ENCODE measurements around the gene CLEC16A. TPM values are rescaled to one million over a fixed set of nuclear protein-coding genes. Genes with fewer than 3 reads are reported as not detected.

Gene CLEC16A
- total and polyA plus RNA-seq, 8 donors, result 8.1 to 17.2 (median 10.7) TPM

GRCh38 chr16:11161439-11161838 is 217.1 kb downstream of the CLEC16A start:
- H3K36me3 ChIP-seq, result peaks cover 0 to 3% (median 0%) of the 10 kb centered on the region in 3 donors
- 85 to 91% methylated on average over 6 of the region's 6 CpGs for WGBS, 2 donors
- FAIRE-seq (no peak), DNase-seq (no peak), ATAC-seq (no peak)
- no peak for TF ChIP-seq CTCF (IDR thresholded peaks at IDR 0.05)
- H3K27me3 ChIP-seq, result no peaks in the 10 kb centered on the region
- H3K4me1 ChIP-seq, result no peaks in the 10 kb centered on the region
- H3K27ac ChIP-seq, result no peak overlapping the region
- intact Hi-C loops (cut with DNase I), result no loop called here
- H3K4me3 ChIP-seq, result no peak overlapping the region
- no peaks in the 10 kb centered on the region for H3K9me3 ChIP-seq

GRCh38 chr16:11161974-11162373 is 217.6 kb downstream of the CLEC16A start:
- Histone ChIP-seq H3K4me1 (no peaks in the 10 kb centered on the region), H3K36me3 (peaks cover 0 to 6% (median 0%) of the 10 kb centered on the region in 3 donors), H3K9me3 (no peaks in the 10 kb centered on the region), H3K27me3 (no peaks in the 10 kb centered on the region), H3K27ac (no peak overlapping the region), H3K4me3 (no peak overlapping the region)
- FAIRE-seq (no peak), DNase-seq (no peak), ATAC-seq (no peak)
- intact Hi-C loops (cut with DNase I), result no loop called here
- 61 to 79% methylated on average over 7 of the region's 7 CpGs for WGBS, 2 donors
- TF ChIP-seq CTCF (IDR thresholded peaks at IDR 0.05), result no peak

GRCh38 chr16:11162586-11163268 is 218.4 kb downstream of the CLEC16A start:
- Histone ChIP-seq H3K4me1 (no peaks in the 10 kb centered on the region), H3K9me3 (no peaks in the 10 kb centered on the region), H3K27ac (no peak overlapping the region), H3K4me3 (no peak overlapping the region), H3K27me3 (no peaks in the 10 kb centered on the region), H3K36me3 (peaks cover 0 to 6% (median 0%) of the 10 kb centered on the region in 3 donors)
- DNase-seq, result no peak
- 52 to 69% methylated on average over 9 of the region's 9 CpGs for WGBS, 2 donors
- FAIRE-seq, result no peak
- intact Hi-C loops (cut with DNase I), result no loop called here
- no peak for TF ChIP-seq CTCF (IDR thresholded peaks at IDR 0.05)
- no peak for ATAC-seq

GRCh38 chr16:11163761-11164261 is 219.4 kb downstream of the CLEC16A start:
- 90 to 95% methylated on average over 15 of the region's 15 CpGs for WGBS, 2 donors
- peaks cover 0 to 6% (median 0%) of the 10 kb centered on the region in 3 donors for H3K36me3 ChIP-seq
- no peaks in the 10 kb centered on the region for H3K27me3 ChIP-seq
- DNase-seq (no peak), FAIRE-seq (no peak), ATAC-seq (no peak)
- intact Hi-C loops (cut with DNase I), result no loop called here
- no peaks in the 10 kb centered on the region for H3K9me3 ChIP-seq
- H3K4me1 ChIP-seq, result no peaks in the 10 kb centered on the region
- no peak overlapping the region for H3K27ac ChIP-seq
- no peak for TF ChIP-seq CTCF (IDR thresholded peaks at IDR 0.05)
- H3K4me3 ChIP-seq, result no peak overlapping the region
